Fibroblast of mammary gland (primary cell): ENCODE measurements around the gene HS2ST1.

ENCODE experiments used
- DNase-seq: peaks from one replicate; pipeline ENCODE4 v3.0.0-alpha.2; 2010; ENCODE audit warnings: low read depth
- H3K4me3 ChIP-seq: 2 replicates; pipeline ENCODE4 v1.5.1; 2011; ENCODE audit warnings: low read depth, mild to moderate bottlenecking, low read length, moderate library complexity; ENCODE audit not compliant: control insufficient read depth
- CTCF ChIP-seq: conservative IDR thresholded peaks from 2 replicates; pipeline ENCODE4 v1.5.1; 2011; ENCODE audit warnings: low read depth, low read length, inconsistent platforms; ENCODE audit not compliant: control insufficient read depth, insufficient read depth

Gene HS2ST1

GRCh38 chr1:87134061-87134460 lies 219.6 kb downstream of the HS2ST1 start:
- H3K4me3 ChIP-seq, result no peak overlapping the region
- no peak for TF ChIP-seq CTCF
- no peak for DNase-seq

GRCh38 chr1:87134625-87135328 lies 220.3 kb downstream of the HS2ST1 start:
- no peak for TF ChIP-seq CTCF
- no peak for DNase-seq
- H3K4me3 ChIP-seq, result no peak overlapping the region

- no peak for DNase-seq
- no peak for TF ChIP-seq CTCF
- H3K4me3 ChIP-seq, result no peak overlapping the region
Observed at GRCh38 chr1:87135329-87135712, 220.9 kb downstream of the HS2ST1 start.

- DNase-seq, result no peak
- no peak for TF ChIP-seq CTCF
- H3K4me3 ChIP-seq, result no peak overlapping the region
Observed at GRCh38 chr1:87136607-87137341, 222.3 kb downstream of the HS2ST1 start.

- no peak for DNase-seq
- TF ChIP-seq CTCF, result no peak
- H3K4me3 ChIP-seq, result no peak overlapping the region
Observed at GRCh38 chr1:87137342-87137739, 222.9 kb downstream of the HS2ST1 start.

- no peak for DNase-seq
- H3K4me3 ChIP-seq, result no peak overlapping the region
- no peak for TF ChIP-seq CTCF
Observed at GRCh38 chr1:87140831-87141540, 226.6 kb downstream of the HS2ST1 start.
